ENCODE results near the gene SNX1.

SNX1 gene

GRCh38 chr15:64164436-64164835 lies 68.7 kb downstream of the SNX1 start:
- DNase-seq = no peak

- DNase-seq = no peak
Measured at GRCh38 chr15:64166102-64166890, 70.5 kb downstream of the SNX1 start.

- DNase-seq = no peak
Measured at GRCh38 chr15:64180235-64180824, 84.5 kb downstream of the SNX1 start.

- DNase-seq = no peak
Measured at GRCh38 chr15:64182859-64183370, 87.1 kb downstream of the SNX1 start.

GRCh38 chr15:64185146-64185911 lies 89.5 kb downstream of the SNX1 start:
- no peak for DNase-seq

- no peak for DNase-seq
Measured at GRCh38 chr15:64187396-64188191, 91.8 kb downstream of the SNX1 start.

All from amniotic stem cell (primary cell).